ENCODE measurements around the gene ONECUT3. TPM values are rescaled to one million over a fixed set of nuclear protein-coding genes. Genes with fewer than 3 reads are reported as not detected.

ONECUT3 gene
- polyA plus RNA-seq, 1 donor = 1.6 TPM

GRCh38 chr19:1763648-1764639 lies 10.6 kb downstream of the ONECUT3 start:
- Histone ChIP-seq H3K4me3 (ENCODE audit: low read length) (no peak overlapping the region), H3K4me1 (ENCODE audit: control insufficient read depth, insufficient read depth, low read length) (no peaks in the 10 kb centered on the region), H3K27ac (ENCODE audit: low read length) (no peak overlapping the region), H3K36me3 (ENCODE audit: control insufficient read depth, insufficient read depth, low read length) (no peaks in the 10 kb centered on the region), H3K27me3 (ENCODE audit: control insufficient read depth, insufficient read depth, low read length) (peaks cover 98% of the 10 kb centered on the region), H3K9me3 (ENCODE audit: control insufficient read depth, low read depth, low read length) (peaks cover 10% of the 10 kb centered on the region)
- DNase-seq = no peak
- WGBS (ENCODE audit: insufficient coverage, low lambda C conversion rate) = no CpG with 5 or more reads among the region's 39 CpGs

DNA sequence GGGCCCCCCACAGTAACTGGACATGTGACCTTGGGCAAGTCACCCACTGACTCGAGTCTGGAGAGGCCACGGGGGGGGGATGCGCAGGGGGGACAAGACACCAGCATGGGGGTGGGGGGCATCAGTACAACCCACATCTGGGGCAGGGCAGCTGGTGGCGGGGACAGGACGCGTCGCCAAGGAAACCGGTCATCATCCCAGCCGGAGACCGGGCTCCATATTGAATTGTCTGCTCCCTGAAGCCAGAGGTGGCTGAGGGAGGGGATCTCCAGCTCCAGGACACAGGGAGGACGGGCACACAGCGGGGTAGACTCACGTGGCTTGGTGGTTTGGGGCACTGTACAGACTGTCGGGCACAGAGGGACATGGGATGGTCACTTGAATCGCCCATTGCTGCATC lies 11.4 kb downstream of the ONECUT3 start:
- Histone ChIP-seq H3K9me3 (ENCODE audit: control insufficient read depth, low read depth, low read length) (peaks cover 10% of the 10 kb centered on the region), H3K36me3 (ENCODE audit: control insufficient read depth, insufficient read depth, low read length) (no peaks in the 10 kb centered on the region), H3K27me3 (ENCODE audit: control insufficient read depth, insufficient read depth, low read length) (peaks cover 98% of the 10 kb centered on the region), H3K4me1 (ENCODE audit: control insufficient read depth, insufficient read depth, low read length) (no peaks in the 10 kb centered on the region), H3K4me3 (ENCODE audit: low read length) (no peak overlapping the region), H3K27ac (ENCODE audit: low read length) (no peak overlapping the region)
- DNase-seq = no peak
- no CpG with 5 or more reads among the region's 15 CpGs for WGBS (ENCODE audit: insufficient coverage, low lambda C conversion rate)

DNA sequence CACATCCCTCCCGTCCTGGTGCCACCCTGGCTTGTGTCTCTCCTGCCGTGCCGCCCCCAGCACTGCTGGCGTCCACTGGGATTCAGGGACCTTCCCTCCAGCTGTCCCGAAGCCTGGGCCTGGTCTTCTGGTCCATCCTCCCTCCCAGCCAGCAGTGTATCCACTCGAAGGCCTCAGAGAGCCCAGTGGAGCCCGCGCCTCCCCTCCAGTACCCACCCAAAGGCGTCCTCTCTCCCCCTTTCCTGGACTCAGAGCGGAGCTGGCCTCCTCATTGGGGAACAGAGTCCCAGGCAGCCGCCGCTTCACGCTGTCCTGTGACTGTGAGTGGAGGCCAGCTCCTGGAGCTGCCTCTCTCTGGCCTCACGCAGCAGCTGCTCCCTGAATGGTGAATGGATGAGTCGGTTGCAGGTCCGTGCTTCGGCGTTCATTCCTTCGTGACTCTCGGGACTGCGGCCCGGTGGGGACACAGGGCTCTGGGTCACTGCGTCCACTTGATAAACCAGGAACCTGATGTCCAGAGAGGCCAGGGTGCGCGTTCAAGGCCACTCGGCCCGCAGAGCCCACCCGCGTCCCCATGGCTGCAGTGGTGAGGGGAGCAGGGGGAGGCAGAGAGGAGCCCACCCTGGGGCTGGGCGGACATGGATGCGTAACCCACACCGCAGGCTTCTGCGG lies 12.1 kb downstream of the ONECUT3 start:
- no peak for DNase-seq
- peaks cover 98% of the 10 kb centered on the region for H3K27me3 ChIP-seq (ENCODE audit: control insufficient read depth, insufficient read depth, low read length)
- peaks cover 10% of the 10 kb centered on the region for H3K9me3 ChIP-seq (ENCODE audit: control insufficient read depth, low read depth, low read length)
- H3K27ac ChIP-seq (ENCODE audit: low read length) = no peak overlapping the region
- H3K4me1 ChIP-seq (ENCODE audit: control insufficient read depth, insufficient read depth, low read length) = no peaks in the 10 kb centered on the region
- no peak overlapping the region for H3K4me3 ChIP-seq (ENCODE audit: low read length)
- no peaks in the 10 kb centered on the region for H3K36me3 ChIP-seq (ENCODE audit: control insufficient read depth, insufficient read depth, low read length)
- WGBS (ENCODE audit: insufficient coverage, low lambda C conversion rate) = no CpG with 5 or more reads among the region's 33 CpGs

- Histone ChIP-seq H3K27ac (ENCODE audit: low read length) (no peak overlapping the region), H3K9me3 (ENCODE audit: control insufficient read depth, low read depth, low read length) (peaks cover 16% of the 10 kb centered on the region), H3K4me1 (ENCODE audit: control insufficient read depth, insufficient read depth, low read length) (no peaks in the 10 kb centered on the region), H3K27me3 (ENCODE audit: control insufficient read depth, insufficient read depth, low read length) (peaks cover 96% of the 10 kb centered on the region), H3K4me3 (ENCODE audit: low read length) (no peak overlapping the region), H3K36me3 (ENCODE audit: control insufficient read depth, insufficient read depth, low read length) (no peaks in the 10 kb centered on the region)
- no peak for DNase-seq
- WGBS (ENCODE audit: insufficient coverage, low lambda C conversion rate) = no CpG with 5 or more reads among the region's 38 CpGs
Measured at GRCh38 chr19:1765904-1766799, 12.8 kb downstream of the ONECUT3 start.

- Histone ChIP-seq H3K4me1 (ENCODE audit: control insufficient read depth, insufficient read depth, low read length) (no peaks in the 10 kb centered on the region), H3K27ac (ENCODE audit: low read length) (no peak overlapping the region), H3K9me3 (ENCODE audit: control insufficient read depth, low read depth, low read length) (peaks cover 16% of the 10 kb centered on the region), H3K27me3 (ENCODE audit: control insufficient read depth, insufficient read depth, low read length) (peaks cover 95% of the 10 kb centered on the region), H3K4me3 (ENCODE audit: low read length) (no peak overlapping the region), H3K36me3 (ENCODE audit: control insufficient read depth, insufficient read depth, low read length) (no peaks in the 10 kb centered on the region)
- WGBS (ENCODE audit: insufficient coverage, low lambda C conversion rate) = no CpG with 5 or more reads among the region's 10 CpGs
- DNase-seq = no peak
Measured at GRCh38 chr19:1766800-1767352, 13.6 kb downstream of the ONECUT3 start.

- H3K4me3 ChIP-seq (ENCODE audit: low read length) = no peak overlapping the region
- no peaks in the 10 kb centered on the region for H3K4me1 ChIP-seq (ENCODE audit: control insufficient read depth, insufficient read depth, low read length)
- no peak for DNase-seq
- H3K9me3 ChIP-seq (ENCODE audit: control insufficient read depth, low read depth, low read length) = peaks cover 13% of the 10 kb centered on the region
- H3K27me3 ChIP-seq (ENCODE audit: control insufficient read depth, insufficient read depth, low read length) = peaks cover 92% of the 10 kb centered on the region
- WGBS (ENCODE audit: insufficient coverage, low lambda C conversion rate) = no CpG with 5 or more reads among the region's 21 CpGs
- no peak overlapping the region for H3K27ac ChIP-seq (ENCODE audit: low read length)
- no peaks in the 10 kb centered on the region for H3K36me3 ChIP-seq (ENCODE audit: control insufficient read depth, insufficient read depth, low read length)
Measured at GRCh38 chr19:1767464-1767933, 14.2 kb downstream of the ONECUT3 start.

DNA sequence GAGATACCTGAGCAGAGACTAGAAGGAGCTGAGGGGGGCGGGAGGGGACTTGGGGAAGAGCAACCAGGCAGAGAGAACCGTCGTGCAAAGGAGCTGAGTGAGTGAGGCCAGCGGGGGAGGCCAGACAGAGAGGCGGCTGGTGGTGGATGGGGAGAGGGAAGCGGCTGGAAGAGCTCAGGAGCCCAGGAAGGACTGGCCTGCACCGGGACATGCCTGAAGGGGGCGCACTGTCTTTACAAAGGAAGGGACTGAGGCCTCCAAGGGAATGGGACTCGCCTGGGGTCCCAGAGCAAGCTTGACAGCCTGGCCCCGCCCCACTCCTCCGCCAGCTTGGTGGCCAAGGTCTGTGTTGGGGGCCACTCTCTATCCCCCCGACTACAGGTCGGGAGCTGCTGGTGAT lies 14.9 kb downstream of the ONECUT3 start:
- Histone ChIP-seq H3K4me3 (ENCODE audit: low read length) (no peak overlapping the region), H3K4me1 (ENCODE audit: control insufficient read depth, insufficient read depth, low read length) (no peaks in the 10 kb centered on the region), H3K27ac (ENCODE audit: low read length) (no peak overlapping the region), H3K9me3 (ENCODE audit: control insufficient read depth, low read depth, low read length) (peaks cover 13% of the 10 kb centered on the region), H3K27me3 (ENCODE audit: control insufficient read depth, insufficient read depth, low read length) (peaks cover 88% of the 10 kb centered on the region), H3K36me3 (ENCODE audit: control insufficient read depth, insufficient read depth, low read length) (no peaks in the 10 kb centered on the region)
- no peak for DNase-seq
- no CpG with 5 or more reads among the region's 13 CpGs for WGBS (ENCODE audit: insufficient coverage, low lambda C conversion rate)

DNA sequence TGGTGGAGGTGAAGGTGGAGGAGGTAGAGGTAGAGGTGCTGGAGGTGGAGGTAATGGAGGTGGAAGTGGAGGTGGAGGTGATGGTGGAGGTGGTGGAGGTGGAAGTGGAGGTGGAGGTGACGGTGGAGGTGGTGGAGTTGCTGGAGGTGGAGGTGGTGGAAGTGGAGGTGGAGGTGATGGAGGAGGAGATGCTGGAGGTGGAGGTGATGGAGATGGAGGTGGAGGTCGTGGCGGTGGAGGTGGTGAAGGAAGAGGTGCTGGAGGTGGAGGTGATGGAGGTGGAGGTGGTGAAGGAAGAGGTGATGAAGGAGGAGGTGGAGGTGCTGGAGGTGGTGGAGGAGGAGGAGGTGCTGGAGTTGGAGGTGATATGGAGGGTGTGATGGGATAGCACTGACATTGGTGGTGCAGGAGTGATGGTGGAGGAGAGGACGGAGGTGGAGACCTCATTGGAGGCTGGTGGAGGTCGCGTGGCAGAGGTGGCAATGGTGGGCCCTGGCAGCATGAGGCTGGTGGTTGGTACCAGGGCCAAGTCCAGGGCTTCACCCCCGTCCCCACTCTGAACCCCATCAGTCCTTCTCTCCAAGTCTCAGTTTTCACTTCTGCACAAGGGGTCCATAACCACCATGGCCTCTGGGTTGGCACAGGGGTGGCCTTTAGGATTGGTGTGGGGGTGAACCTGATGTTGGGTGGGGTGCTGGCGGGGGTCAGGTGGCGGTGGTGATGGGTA lies 15.8 kb downstream of the ONECUT3 start:
- H3K27me3 ChIP-seq (ENCODE audit: control insufficient read depth, insufficient read depth, low read length) = peaks cover 88% of the 10 kb centered on the region
- no peak overlapping the region for H3K4me3 ChIP-seq (ENCODE audit: low read length)
- no peak overlapping the region for H3K27ac ChIP-seq (ENCODE audit: low read length)
- no peaks in the 10 kb centered on the region for H3K4me1 ChIP-seq (ENCODE audit: control insufficient read depth, insufficient read depth, low read length)
- peaks cover 13% of the 10 kb centered on the region for H3K9me3 ChIP-seq (ENCODE audit: control insufficient read depth, low read depth, low read length)
- DNase-seq = no peak
- WGBS (ENCODE audit: insufficient coverage, low lambda C conversion rate) = 74% methylated on average over 2 of the region's 9 CpGs
- H3K36me3 ChIP-seq (ENCODE audit: control insufficient read depth, insufficient read depth, low read length) = no peaks in the 10 kb centered on the region

- H3K9me3 ChIP-seq (ENCODE audit: control insufficient read depth, low read depth, low read length) = peaks cover 13% of the 10 kb centered on the region
- no peak overlapping the region for H3K4me3 ChIP-seq (ENCODE audit: low read length)
- no peak overlapping the region for H3K27ac ChIP-seq (ENCODE audit: low read length)
- no peak for DNase-seq
- peaks cover 88% of the 10 kb centered on the region for H3K27me3 ChIP-seq (ENCODE audit: control insufficient read depth, insufficient read depth, low read length)
- no peaks in the 10 kb centered on the region for H3K4me1 ChIP-seq (ENCODE audit: control insufficient read depth, insufficient read depth, low read length)
- no CpG with 5 or more reads among the region's 12 CpGs for WGBS (ENCODE audit: insufficient coverage, low lambda C conversion rate)
- no peaks in the 10 kb centered on the region for H3K36me3 ChIP-seq (ENCODE audit: control insufficient read depth, insufficient read depth, low read length)
Measured at GRCh38 chr19:1769645-1769985, 16.3 kb downstream of the ONECUT3 start.

Data from large intestine (tissue), 3 donors.